ENCODE results near the gene CLEC12A.
A peak's percentile ranks its signal among the peaks of the same experiment; 100 is the strongest.
"Not testable (repeated sequence)": the region's sequence is repeated elsewhere in the genome, so short reads cannot be mapped to it uniquely, and the experiment has no call there.

CLEC12A gene

GRCh38 chr12:9944391-9944790 lies 26.8 kb upstream of the CLEC12A start:
- in situ Hi-C loops (cut with MboI; ENCODE audit: low pct_unique_long_range_greater_than_20kb, low sequenced_read_pairs, unreplicated experiment): no loop called here
- TF ChIP-seq CTCF (IDR thresholded peaks at IDR 0.05; ENCODE audit: extremely low read depth, insufficient read depth, missing control alignments): no peak
- no peak for DNase-seq (ENCODE audit: low spot score)

GRCh38 chr12:9947674-9948073 lies 23.5 kb upstream of the CLEC12A start:
- no peak for DNase-seq (ENCODE audit: low spot score)
- in situ Hi-C loops (cut with MboI; ENCODE audit: low pct_unique_long_range_greater_than_20kb, low sequenced_read_pairs, unreplicated experiment): no loop called here
- TF ChIP-seq CTCF (IDR thresholded peaks at IDR 0.05; ENCODE audit: extremely low read depth, insufficient read depth, missing control alignments): no peak

DNA sequence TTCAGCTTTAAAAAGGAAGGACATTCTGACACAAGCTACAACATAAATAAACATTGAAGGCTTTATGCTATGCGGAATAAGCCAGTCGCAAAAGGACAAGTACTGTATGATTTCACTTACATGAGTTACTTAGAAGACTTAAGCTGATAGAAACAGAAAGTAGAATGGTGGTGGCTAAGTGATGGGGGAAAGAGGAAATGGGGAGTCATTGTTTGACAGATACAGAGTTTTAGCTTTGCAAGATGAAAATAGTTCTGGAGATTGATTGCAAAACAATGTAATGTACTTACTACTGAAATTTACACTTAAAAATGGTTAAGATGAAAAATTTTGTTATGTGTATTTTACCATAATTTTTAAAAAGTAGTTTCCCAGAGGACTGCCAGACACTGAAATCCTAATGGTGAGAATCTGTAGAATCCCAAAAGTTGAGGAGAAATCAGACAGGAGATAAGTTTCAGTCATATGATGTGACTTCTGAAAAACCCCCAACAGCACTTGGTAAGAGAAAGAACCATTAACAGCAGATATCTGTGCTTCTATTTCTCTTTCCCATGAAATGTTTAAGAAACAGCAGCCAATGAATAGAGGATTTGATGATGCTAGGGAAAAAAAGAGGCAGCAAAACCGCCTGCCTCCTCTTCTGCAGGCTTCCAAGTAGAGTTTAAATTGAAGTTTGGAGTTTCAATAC lies 22.5 kb upstream of the CLEC12A start:
- in situ Hi-C loops (cut with MboI; ENCODE audit: low pct_unique_long_range_greater_than_20kb, low sequenced_read_pairs, unreplicated experiment): no loop called here
- peak; percentile 70 for DNase-seq (ENCODE audit: low spot score)
- TF ChIP-seq CTCF (IDR thresholded peaks at IDR 0.05; ENCODE audit: extremely low read depth, insufficient read depth, missing control alignments): no peak

GRCh38 chr12:9951026-9951675 lies 20.1 kb upstream of the CLEC12A start:
- in situ Hi-C loops (cut with MboI; ENCODE audit: low pct_unique_long_range_greater_than_20kb, low sequenced_read_pairs, unreplicated experiment): no loop called here
- no peak for DNase-seq (ENCODE audit: low spot score)
- TF ChIP-seq CTCF (IDR thresholded peaks at IDR 0.05; ENCODE audit: extremely low read depth, insufficient read depth, missing control alignments): no peak

GRCh38 chr12:9952954-9953729 lies 18.1 kb upstream of the CLEC12A start:
- DNase-seq (ENCODE audit: low spot score); in situ Hi-C loops (cut with MboI; ENCODE audit: low pct_unique_long_range_greater_than_20kb, low sequenced_read_pairs, unreplicated experiment): not testable (repeated sequence)

- in situ Hi-C loops (cut with MboI; ENCODE audit: low pct_unique_long_range_greater_than_20kb, low sequenced_read_pairs, unreplicated experiment): no loop called here
- DNase-seq (ENCODE audit: low spot score): no peak
- TF ChIP-seq CTCF (IDR thresholded peaks at IDR 0.05; ENCODE audit: extremely low read depth, insufficient read depth, missing control alignments): no peak
Observed at GRCh38 chr12:9957834-9958233, 13.4 kb upstream of the CLEC12A start.

DNA sequence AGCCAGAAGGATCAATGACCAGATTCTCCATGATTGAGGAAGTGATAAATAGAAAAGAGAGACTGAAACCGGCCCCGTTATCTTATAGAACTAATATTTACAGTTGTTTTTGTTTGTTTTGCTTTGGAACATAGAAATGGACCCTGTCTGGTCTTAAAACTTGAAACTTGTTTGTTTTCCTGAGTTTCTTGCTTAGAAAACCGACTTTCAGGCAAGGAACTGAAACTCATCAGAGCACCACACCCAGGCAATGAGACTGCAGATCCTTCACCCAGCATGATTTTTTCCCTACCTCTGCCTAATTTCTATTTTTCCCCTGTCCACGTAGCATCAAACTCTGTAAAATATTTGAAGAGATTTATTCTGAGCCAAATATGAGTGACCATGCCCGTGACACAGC lies 10.6 kb upstream of the CLEC12A start:
- DNase-seq (ENCODE audit: low spot score): no peak
- in situ Hi-C loops (cut with MboI; ENCODE audit: low pct_unique_long_range_greater_than_20kb, low sequenced_read_pairs, unreplicated experiment): no loop called here
- TF ChIP-seq CTCF (IDR thresholded peaks at IDR 0.05; ENCODE audit: extremely low read depth, insufficient read depth, missing control alignments): no peak

Measured in GM13977 (cell line).